ENCODE data around the gene RSAD1. TPM values are rescaled to one million over a fixed set of nuclear protein-coding genes. Genes with fewer than 3 reads are reported as not detected.

RSAD1 gene
- 27.4 TPM for total RNA-seq

- ATAC-seq = peak; percentile 78
- DNase-seq (ENCODE audit: low spot score) = peak; percentile 91
Observed at GRCh38 chr17:50478391-50479381, at the start of gene RSAD1. RSAD1 (plus strand) TSS chr17:50478860; CDS start chr17:50478885, 25 bp downstream.

- DNase-seq (ENCODE audit: low spot score) = no peak
- ATAC-seq = no peak
Observed at GRCh38 chr17:50429793-50430192, 48.9 kb upstream of the RSAD1 start.

- no peak for ATAC-seq
- no peak for DNase-seq (ENCODE audit: low spot score)
Observed at GRCh38 chr17:50430821-50431618, 47.6 kb upstream of the RSAD1 start.

DNA sequence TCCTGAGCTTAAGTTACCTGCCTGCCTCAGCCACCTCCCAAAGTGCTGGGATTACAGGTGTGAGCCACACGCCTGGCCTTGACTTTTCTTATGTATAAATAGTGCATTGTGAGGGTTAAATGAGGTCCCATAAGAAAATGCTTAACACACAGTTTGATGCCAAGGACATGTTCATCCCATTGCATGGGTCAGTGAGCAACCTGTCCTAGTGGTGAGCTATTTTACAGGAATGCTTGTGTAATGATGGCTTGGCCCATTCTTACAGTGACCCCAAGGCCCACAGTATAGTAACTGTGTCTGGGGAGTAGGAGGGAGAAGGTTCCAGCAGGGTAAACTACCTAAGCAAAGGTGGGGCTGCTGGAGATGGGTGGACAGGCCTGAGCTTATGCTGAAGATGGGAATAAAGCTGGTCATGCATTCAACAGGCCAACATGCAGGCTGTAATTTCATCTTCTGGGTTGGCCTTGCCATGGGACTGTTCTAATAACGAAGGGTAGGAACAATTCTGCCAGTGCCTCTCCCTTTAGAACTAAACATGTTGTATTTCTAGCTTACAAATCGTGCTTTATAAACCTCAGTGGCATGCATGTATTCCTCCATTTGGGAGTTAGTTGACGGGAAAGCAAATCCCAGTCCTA, 46.4 kb upstream of the RSAD1 start:
- no peak for ATAC-seq
- DNase-seq (ENCODE audit: low spot score) = no peak

DNA sequence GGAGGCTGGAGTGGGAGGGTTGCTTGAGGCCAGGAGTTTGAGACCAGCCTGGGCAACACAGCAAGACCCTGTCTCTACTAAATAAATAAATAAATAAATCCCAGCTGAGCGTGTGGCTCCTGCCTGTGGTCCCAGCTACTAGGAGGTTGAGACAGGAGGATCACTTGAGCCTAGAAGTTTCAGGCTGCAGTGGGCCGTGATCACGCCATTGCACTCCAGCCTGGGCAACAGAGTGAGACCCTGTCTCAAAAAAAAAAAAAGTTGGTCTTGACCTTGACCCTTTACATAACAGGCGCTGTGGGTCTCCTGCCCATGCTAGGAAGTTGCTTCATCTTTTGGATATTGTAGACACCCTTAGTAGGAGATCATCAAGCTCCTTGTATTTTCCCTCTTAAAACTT, 41.3 kb upstream of the RSAD1 start:
- DNase-seq (ENCODE audit: low spot score) = no peak
- no peak for ATAC-seq

DNA sequence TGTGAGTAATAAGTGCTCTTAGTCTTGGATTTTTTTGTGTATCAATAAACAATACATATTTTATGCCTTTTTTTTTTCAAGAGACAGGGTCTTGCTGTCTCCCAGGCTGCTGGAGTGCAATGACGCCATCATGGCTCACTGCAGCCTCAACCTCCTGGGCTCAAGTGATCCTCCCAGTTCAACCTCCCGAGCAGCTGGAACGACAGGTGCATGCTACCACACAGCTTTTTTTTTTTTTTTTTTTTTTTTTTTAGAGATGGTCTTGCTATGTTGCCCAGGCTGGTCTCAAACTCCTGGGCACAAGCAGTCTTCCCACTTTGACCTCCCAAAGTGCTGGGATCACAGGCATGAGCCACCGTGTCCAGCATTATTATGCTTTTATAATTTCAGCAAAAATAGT, 39.7 kb upstream of the RSAD1 start:
- DNase-seq (ENCODE audit: low spot score) = no peak
- ATAC-seq = no peak

DNA sequence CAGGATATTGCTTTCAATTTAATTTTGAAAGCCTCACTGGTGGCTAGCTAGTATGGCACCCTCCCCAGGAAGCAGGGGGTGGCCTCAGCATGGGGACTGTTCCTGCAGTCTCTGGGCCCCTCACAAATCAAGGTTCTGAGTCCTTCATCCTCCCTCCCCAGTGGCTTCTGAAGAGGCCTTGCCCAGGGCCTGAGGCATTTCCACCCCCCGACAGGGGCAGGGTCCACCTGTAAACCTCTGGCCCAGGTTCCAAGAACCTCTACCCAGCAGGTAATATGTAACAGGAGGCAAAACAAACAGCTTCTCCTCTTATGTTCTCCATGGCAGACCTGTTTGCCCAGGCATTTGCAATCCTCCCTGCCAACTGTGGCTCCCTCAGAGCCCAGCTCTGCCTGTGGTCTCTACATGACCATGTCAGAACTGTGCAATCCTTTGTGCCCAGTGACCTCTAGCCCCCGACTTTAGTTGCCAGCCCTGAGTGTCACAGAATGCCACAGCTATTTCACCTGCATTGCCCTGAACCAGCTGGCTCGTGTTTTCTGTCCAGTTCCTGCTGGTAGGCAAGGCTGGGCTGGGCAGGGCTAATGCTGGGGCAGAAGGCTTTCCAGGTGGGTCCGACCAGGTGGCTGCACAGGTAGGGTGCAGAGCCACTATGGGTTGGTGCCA, 38.4 kb upstream of the RSAD1 start:
- DNase-seq (ENCODE audit: low spot score) = peak; percentile 93
- peak; percentile 94 for ATAC-seq

DNA sequence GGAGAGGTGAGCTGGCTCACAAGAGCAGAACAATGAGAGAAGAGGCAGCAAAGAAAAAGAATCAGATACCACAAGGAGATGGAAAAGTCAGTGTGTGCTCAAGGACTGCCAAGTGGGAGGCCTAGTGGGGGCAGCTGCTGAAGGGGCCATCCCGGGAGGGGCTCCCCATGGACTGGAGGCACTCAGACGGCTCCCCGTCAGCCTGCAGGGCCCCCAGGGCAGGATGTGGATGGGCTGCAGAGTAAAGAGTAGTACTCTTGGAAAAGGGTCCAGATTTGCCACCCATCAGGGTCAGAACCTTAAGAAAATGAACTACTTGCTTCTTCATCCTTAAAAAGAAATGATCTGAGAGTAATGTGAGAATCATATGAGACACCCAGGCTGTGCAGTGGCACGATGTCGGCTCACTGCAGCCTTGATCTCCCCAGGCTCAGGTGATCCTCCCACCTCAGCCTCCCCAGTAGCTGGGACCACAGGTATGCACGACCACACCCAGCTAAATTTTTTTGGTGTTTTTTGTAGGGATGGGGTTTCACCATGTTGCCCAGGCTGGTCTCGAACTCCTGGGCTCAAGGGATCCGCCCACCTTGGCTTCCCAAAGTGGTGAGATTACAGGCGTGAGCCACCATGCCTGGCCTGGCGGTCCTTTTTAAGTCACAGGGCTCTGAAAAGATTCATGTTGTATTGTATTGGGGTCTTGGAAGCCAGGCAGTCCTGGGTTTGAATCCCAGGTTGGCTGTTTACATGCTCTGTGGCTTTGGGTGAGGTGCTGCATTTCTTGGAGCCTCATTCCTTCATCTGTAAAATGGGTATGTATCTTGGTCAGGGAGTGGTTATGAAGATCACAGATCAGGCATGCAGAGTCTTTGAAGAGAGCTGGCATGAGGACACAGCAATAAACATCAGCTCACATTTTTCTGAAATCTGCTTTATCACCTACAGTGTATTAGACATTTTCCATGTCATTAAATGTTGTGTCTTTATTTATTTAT, 37.5 kb upstream of the RSAD1 start:
- no peak for ATAC-seq
- no peak for DNase-seq (ENCODE audit: low spot score)

- DNase-seq (ENCODE audit: low spot score) (no peak), ATAC-seq (no peak)
Observed at GRCh38 chr17:50443505-50443974, 35.1 kb upstream of the RSAD1 start.

- ATAC-seq = no peak
Observed at GRCh38 chr17:50444841-50445715, 33.6 kb upstream of the RSAD1 start.

GRCh38 chr17:50445730-50446325, 32.8 kb upstream of the RSAD1 start:
- ATAC-seq (no peak), DNase-seq (ENCODE audit: low spot score) (no peak)

More at GRCh38 chr17:50444841-50445715, 33.6 kb upstream of the RSAD1 start:
- DNase-seq (ENCODE audit: low spot score) = no peak

GRCh38 chr17:50447870-50448595, 30.6 kb upstream of the RSAD1 start:
- no peak for DNase-seq (ENCODE audit: low spot score)

DNA sequence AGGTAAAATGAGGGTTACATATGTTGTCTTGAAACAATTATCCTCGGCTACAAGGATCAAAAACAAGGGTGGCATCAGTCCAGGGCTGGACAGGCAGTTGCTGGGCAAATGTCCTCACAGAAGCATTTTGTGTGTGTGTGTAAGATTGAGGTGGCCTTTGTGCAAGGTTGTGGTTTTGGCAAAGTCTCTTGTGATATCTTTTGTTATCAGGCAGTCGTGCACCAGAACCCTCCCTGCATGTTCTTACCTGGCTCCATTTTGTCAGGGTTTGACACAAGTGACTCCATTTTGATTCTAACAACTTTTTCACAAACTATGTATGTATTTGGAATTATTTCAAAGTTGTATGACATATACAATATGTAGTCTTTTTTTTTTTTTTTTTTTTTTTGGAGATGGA, 30.0 kb upstream of the RSAD1 start:
- no peak for DNase-seq (ENCODE audit: low spot score)
- ATAC-seq = peak; percentile 48

More at GRCh38 chr17:50447870-50448595, 30.6 kb upstream of the RSAD1 start:
- ATAC-seq = peak; percentile 25

DNA sequence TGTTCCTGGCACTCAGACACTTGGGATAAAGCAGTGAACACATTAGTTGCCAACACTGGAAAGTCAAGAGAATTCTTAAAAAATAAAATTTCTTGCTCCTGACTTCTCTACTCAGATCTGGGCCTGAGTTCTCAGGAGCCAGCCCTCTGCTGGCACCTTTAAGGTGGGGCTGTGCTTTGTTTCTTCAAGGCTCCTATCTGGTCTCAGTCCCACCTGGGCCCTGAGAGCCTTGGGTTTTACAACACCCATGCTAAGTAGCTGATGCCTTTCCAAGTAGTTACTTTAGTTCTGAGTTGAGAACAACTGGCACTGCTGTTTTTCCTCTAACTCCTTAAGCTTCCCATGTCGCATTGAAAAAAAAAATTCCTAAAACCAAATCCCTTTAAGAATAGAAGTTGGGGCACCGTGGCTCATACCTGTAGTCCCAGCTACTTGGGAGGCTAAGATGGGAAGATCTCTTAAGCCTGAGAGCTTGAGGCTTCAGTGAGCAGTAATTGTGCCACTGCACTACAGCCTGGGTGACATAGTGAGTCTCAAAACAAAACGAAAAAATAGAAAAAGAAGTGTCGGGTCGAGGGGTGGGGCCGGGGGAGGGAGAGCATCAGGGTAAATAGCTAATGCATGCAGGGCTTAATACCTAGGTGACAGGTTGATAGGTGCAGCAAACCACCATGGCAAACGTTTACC, 26.6 kb upstream of the RSAD1 start:
- no peak for ATAC-seq

DNA sequence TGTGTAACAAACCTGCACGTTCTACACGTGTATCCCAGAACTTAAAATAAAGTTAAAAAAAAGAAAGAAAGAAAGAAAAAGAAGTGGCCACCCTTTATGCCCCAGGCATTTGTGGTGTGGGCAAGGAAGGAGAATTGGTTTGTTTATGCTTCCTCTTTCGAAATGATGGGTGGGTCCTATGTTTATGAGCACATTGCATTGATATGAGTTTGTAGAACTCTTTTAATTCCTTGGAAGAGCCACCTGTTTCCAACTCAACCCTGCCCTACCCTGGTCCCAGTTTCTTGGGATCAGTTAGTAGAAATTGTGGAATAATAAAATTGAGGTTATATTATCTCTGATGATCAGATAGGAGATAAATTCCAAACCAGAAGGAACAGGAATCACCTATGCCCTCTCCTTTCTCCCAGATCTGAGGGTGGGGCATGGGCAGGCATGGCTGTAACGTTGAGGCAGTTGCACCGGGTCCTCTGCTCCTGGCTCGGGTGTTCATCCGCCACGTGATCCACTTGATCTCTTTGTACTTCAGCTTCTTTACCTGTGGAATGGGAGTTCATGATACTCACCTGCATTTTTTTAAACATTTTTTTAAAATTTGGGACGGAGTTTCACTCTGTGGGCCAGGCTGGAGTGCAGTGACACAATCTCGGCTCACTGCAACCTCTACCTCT, 25.9 kb upstream of the RSAD1 start:
- no peak for DNase-seq (ENCODE audit: low spot score)
- ATAC-seq = no peak

More for the DNA sequence above, 26.6 kb upstream of the RSAD1 start:
- no peak for DNase-seq (ENCODE audit: low spot score)

- no peak for ATAC-seq
- no peak for DNase-seq (ENCODE audit: low spot score)
Observed at GRCh38 chr17:50453901-50454300, 24.8 kb upstream of the RSAD1 start.
